ENCODE measurements around the gene PRKN.

GRCh38 chr6:162618448-162619002, 109.0 kb downstream of the PRKN start:
- TF ChIP-seq CTCF (IDR thresholded peaks at IDR 0.05): no peak
- no peak for TF ChIP-seq EP300 (IDR thresholded peaks at IDR 0.05)
- no peak for TF ChIP-seq POLR2A (IDR thresholded peaks at IDR 0.05)

Data from tibial nerve (tissue), 4 donors.